NCI-H446 treated with DMSO at 0.1 percent for 48 hours (cell line): ENCODE measurements around the gene ADGRF4.

ENCODE experiments used
- DNase-seq: peaks from one replicate; lab custom pipeline; 2025; lab: John Stamatoyannopoulos, UW

Gene ADGRF4

GRCh38 chr6:47698342-47698787 is at the start of gene ADGRF4:
ADGRF4 (plus strand) TSS chr6:47698580; CDS start chr6:47707246, 8,666 bp downstream.
- DNase-seq = no peak

- no peak for DNase-seq
Observed at GRCh38 chr6:47650553-47651432, 47.6 kb upstream of the ADGRF4 start.

GRCh38 chr6:47651505-47651944 is 46.9 kb upstream of the ADGRF4 start:
- no peak for DNase-seq

- no peak for DNase-seq
Observed at GRCh38 chr6:47653706-47654105, 44.7 kb upstream of the ADGRF4 start.

GRCh38 chr6:47654255-47654654 is 44.1 kb upstream of the ADGRF4 start:
- DNase-seq = no peak

GRCh38 chr6:47655719-47656595 is 42.4 kb upstream of the ADGRF4 start:
- peak; percentile 51 for DNase-seq

- DNase-seq = no peak
Observed at GRCh38 chr6:47661960-47662359, 36.4 kb upstream of the ADGRF4 start.

- no peak for DNase-seq
Observed at GRCh38 chr6:47663462-47664216, 34.7 kb upstream of the ADGRF4 start.

GRCh38 chr6:47665112-47665511 is 33.3 kb upstream of the ADGRF4 start:
- DNase-seq = no peak

- peak; percentile 78 for DNase-seq
Observed at GRCh38 chr6:47669684-47670513, 28.5 kb upstream of the ADGRF4 start.

- no peak for DNase-seq
Observed at GRCh38 chr6:47670851-47671250, 27.5 kb upstream of the ADGRF4 start.

GRCh38 chr6:47671777-47672176 is 26.6 kb upstream of the ADGRF4 start:
- no peak for DNase-seq

- DNase-seq = no peak
Observed at GRCh38 chr6:47672816-47673215, 25.6 kb upstream of the ADGRF4 start.

GRCh38 chr6:47674673-47675072 is 23.7 kb upstream of the ADGRF4 start:
- no peak for DNase-seq

- no peak for DNase-seq
Observed at GRCh38 chr6:47677381-47678100, 20.8 kb upstream of the ADGRF4 start.

GRCh38 chr6:47678739-47679138 is 19.6 kb upstream of the ADGRF4 start:
- no peak for DNase-seq

GRCh38 chr6:47679322-47679906 is 19.0 kb upstream of the ADGRF4 start:
- DNase-seq = no peak

GRCh38 chr6:47680051-47680450 is 18.3 kb upstream of the ADGRF4 start:
- DNase-seq = no peak

GRCh38 chr6:47680724-47681123 is 17.7 kb upstream of the ADGRF4 start:
- DNase-seq = no peak
